ENCODE results near the gene LCN10. TPM values are rescaled to one million over a fixed set of nuclear protein-coding genes. Genes with fewer than 3 reads are reported as not detected.
A peak's percentile ranks its signal among the peaks of the same experiment; 100 is the strongest.
"Not testable (repeated sequence)": the region's sequence is repeated elsewhere in the genome, so short reads cannot be mapped to it uniquely, and the experiment has no call there.

LCN10 gene
- total and polyA plus RNA-seq, 10 of the 15 experiments (the other 5 are each of a cell fraction or from before 2014, with no cell fraction given): 0.06 to 1.3 (median 0.21) TPM; not detected in 1

DNA sequence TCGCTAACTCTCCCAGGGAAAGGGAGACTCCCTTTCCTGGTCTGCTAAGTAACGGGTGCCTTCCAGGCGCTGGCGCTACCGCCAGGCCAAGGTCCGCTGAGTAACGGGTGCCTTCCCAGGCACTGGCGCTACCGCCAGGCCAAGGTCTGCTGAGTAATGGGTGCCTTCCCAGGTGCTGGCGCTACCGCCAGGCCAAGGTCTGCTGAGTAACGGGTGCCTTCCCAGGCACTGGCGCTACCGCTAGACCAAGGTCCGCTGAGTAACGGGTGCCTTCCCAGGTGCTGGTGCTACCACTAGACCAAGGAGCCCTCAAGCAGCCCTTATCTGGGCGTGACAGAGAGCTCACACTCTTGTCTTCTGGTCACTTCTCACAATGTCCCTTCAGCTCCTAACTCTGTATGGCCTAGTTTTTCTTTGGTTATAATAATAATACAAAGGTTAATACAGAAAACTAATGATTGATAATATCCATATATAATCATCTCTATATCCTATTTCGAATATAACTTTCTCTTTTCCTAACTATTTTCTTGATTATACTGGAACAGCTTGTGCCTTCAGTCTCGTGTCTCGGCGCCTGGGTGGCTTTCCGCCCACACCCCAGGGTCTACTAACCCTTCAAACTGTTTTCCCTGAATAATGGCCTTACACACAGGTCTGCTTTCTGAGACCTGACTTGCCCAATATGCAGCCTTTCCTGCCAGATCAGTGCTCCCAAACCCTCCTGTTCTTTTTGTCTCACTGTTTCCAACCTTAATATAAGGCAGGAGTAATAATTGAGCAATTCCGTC, 43.0 kb upstream of the LCN10 start:
- BruUV-seq (replicated peaks); H3K36me3 ChIP-seq (ENCODE audit: control insufficient read depth in 2 of 2, insufficient read depth in 2 of 2, low read length in 1 of 2); ATAC-seq; H3K9me3 ChIP-seq (replicated peaks; ENCODE audit: control insufficient read depth, insufficient read depth, low read length); H3K4me1 ChIP-seq (ENCODE audit: control insufficient read depth, insufficient read depth, low read length); H3K9ac ChIP-seq (ENCODE audit: control insufficient read depth, insufficient read depth, low read length); H3K27ac ChIP-seq (ENCODE audit: control insufficient read depth, insufficient read depth); in situ Hi-C loops (cut with MboI); H4K20me1 ChIP-seq (ENCODE audit: control insufficient read depth, insufficient read depth); H3K79me2 ChIP-seq (ENCODE audit: control insufficient read depth, insufficient read depth, low read length); H3K4me3 ChIP-seq; H2AFZ ChIP-seq (ENCODE audit: control insufficient read depth, low read depth, low read length); DNase-seq (ENCODE audit: low read depth, low spot score); FAIRE-seq; H3K27me3 ChIP-seq (replicated peaks in 1 of 2; ENCODE audit: control insufficient read depth in 2 of 2, insufficient read depth in 2 of 2, low read length in 1 of 2); H3K4me2 ChIP-seq (ENCODE audit: control insufficient read depth, insufficient read depth): not testable (repeated sequence)
- ChIA-PET RAD21 (ENCODE audit: unreplicated experiment) (interaction anchor here (0.8 to 4.1 kb wide), 3 partner anchors 18 to 249 kb away, joined by 3 to 28 read pairs (median 6); no protein-coding TSS in a partner anchor), SMC1A (ENCODE audit: uncharacterized antibody, unreplicated experiment) (interaction anchor here (0.6 to 3.7 kb wide), 2 partner anchors 17 to 20 kb away, joined by 3 to 23 read pairs; no protein-coding TSS in a partner anchor), CTCF (interaction anchor here (0.8 to 13.1 kb wide), 11 partner anchors 8 to 437 kb away, joined by 3 to 163 read pairs (median 4); partner anchors contain the start of genes AJM1 and RNF208), POLR2A (interaction anchor here (0.5 to 1.5 kb wide), 3 partner anchors 31 to 364 kb away, joined by 3 to 6 read pairs (median 3); no protein-coding TSS in a partner anchor)
- TF ChIP-seq, protein P1, sequence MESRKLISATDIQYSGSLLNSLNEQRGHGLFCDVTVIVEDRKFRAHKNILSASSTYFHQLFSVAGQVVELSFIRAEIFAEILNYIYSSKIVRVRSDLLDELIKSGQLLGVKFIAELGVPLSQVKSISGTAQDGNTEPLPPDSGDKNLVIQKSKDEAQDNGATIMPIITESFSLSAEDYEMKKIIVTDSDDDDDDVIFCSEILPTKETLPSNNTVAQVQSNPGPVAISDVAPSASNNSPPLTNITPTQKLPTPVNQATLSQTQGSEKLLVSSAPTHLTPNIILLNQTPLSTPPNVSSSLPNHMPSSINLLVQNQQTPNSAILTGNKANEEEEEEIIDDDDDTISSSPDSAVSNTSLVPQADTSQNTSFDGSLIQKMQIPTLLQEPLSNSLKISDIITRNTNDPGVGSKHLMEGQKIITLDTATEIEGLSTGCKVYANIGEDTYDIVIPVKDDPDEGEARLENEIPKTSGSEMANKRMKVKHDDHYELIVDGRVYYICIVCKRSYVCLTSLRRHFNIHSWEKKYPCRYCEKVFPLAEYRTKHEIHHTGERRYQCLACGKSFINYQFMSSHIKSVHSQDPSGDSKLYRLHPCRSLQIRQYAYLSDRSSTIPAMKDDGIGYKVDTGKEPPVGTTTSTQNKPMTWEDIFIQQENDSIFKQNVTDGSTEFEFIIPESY (IDR thresholded peaks at IDR 0.05): peak; percentile 94
- intact Hi-C loops (cut with micrococcal nuclease; ENCODE audit: unreplicated experiment): loop anchor here (5.0 kb wide), 1 partner anchor 452 kb away; no protein-coding TSS in a partner anchor
- 24% methylated on average over 23 of the region's 23 CpGs for WGBS (ENCODE audit: insufficient coverage, insufficient replicate concordance, low lambda C conversion rate, missing lambda C conversion rate)

DNA sequence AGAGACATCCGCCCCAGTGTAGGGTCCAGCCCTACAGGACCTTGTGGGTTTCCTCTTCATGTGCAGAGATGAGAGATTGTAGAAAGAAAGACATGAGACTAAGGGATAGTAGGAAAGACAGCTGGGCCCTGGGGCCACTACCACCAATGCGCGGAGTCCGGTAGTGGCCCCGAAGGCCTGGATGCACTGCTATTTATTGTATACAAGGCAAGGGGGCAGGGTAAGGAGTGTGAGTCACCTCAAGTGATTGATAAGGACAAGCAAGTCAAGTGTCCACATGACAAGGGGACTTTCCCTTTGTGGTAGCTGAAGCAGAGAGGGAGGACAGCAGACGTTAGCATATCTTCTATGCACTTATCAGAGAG, 42.2 kb upstream of the LCN10 start:
- intact Hi-C loops (cut with micrococcal nuclease; ENCODE audit: unreplicated experiment) (loop anchor here (5.0 kb wide), 1 partner anchor 452 kb away; no protein-coding TSS in a partner anchor), in situ Hi-C loops (cut with MboI) (no loop called here)
- no peak overlapping the region for H3K4me2 ChIP-seq (ENCODE audit: control insufficient read depth, insufficient read depth)
- POLR2A ChIA-PET: interaction anchor here (0.5 to 0.8 kb wide), 2 partner anchors 95 to 365 kb away, joined by 3 to 6 read pairs; no protein-coding TSS in a partner anchor
- SMC1A ChIA-PET (ENCODE audit: uncharacterized antibody, unreplicated experiment): interaction anchor here (3.7 kb wide), 1 partner anchor 19 kb away, joined by 23 read pairs; no protein-coding TSS in a partner anchor
- peak; percentile 41 for FAIRE-seq
- H2AFZ ChIP-seq (ENCODE audit: control insufficient read depth, low read depth, low read length): no peak overlapping the region
- H3K79me2 ChIP-seq (ENCODE audit: control insufficient read depth, insufficient read depth, low read length): no peaks in the 10 kb centered on the region
- CTCF ChIA-PET: interaction anchor here (1.0 to 13.1 kb wide), 4 partner anchors 15 to 282 kb away, joined by 3 to 163 read pairs (median 46); no protein-coding TSS in a partner anchor
- RAD21 ChIA-PET (ENCODE audit: unreplicated experiment): interaction anchor here (0.8 to 1.9 kb wide), 2 partner anchors 17 to 19 kb away, joined by 3 to 6 read pairs; no protein-coding TSS in a partner anchor
- no peaks in the 10 kb centered on the region for H4K20me1 ChIP-seq (ENCODE audit: control insufficient read depth, insufficient read depth)
- peak; percentile 81 for ATAC-seq
- H3K9ac ChIP-seq (ENCODE audit: control insufficient read depth, insufficient read depth, low read length): no peak overlapping the region
- BruUV-seq (replicated peaks): no TSS peak
- H3K4me1 ChIP-seq (ENCODE audit: control insufficient read depth, insufficient read depth, low read length): peaks cover 3% of the 10 kb centered on the region
- no peaks in the 10 kb centered on the region for H3K9me3 ChIP-seq (replicated peaks; ENCODE audit: control insufficient read depth, insufficient read depth, low read length)
- no peaks in the 10 kb centered on the region; a peak in 1 of 4 replicates for H3K27me3 ChIP-seq (replicated peaks in 1 of 2; ENCODE audit: control insufficient read depth in 2 of 2, insufficient read depth in 2 of 2, low read length in 1 of 2)
- no peak for DNase-seq (ENCODE audit: low read depth, low spot score)
- WGBS (ENCODE audit: insufficient coverage, insufficient replicate concordance, low lambda C conversion rate, missing lambda C conversion rate): 47% methylated on average over 6 of the region's 6 CpGs
- no peak overlapping the region for H3K4me3 ChIP-seq
- H3K27ac ChIP-seq (ENCODE audit: control insufficient read depth, insufficient read depth): no peak overlapping the region
- TF ChIP-seq PKNOX1 (IDR thresholded peaks at IDR 0.05) (peak; percentile 49; the same call in 1 of the 2 replicates), SREBF1 (IDR thresholded peaks at IDR 0.05; ENCODE audit: low read length) (no peak), NBN (IDR thresholded peaks at IDR 0.05) (no peak), PBX3 (IDR thresholded peaks at IDR 0.05; ENCODE audit: insufficient replicate concordance, low read depth, low read length) (peak; percentile 24), RUNX3 (IDR thresholded peaks at IDR 0.05; ENCODE audit: low read length) (peak; percentile 68)
- no peaks in the 10 kb centered on the region for H3K36me3 ChIP-seq (ENCODE audit: control insufficient read depth in 2 of 2, insufficient read depth in 2 of 2, low read length in 1 of 2)

All from GM12878 (cell line).